NCI-H1436 treated with DMSO at 0.1 percent for 48 hours (cell line): ENCODE measurements around the gene MAST4.

ENCODE experiments used
- DNase-seq: peaks from one replicate; lab custom pipeline; 2025; lab: John Stamatoyannopoulos, UW

MAST4 gene

DNA sequence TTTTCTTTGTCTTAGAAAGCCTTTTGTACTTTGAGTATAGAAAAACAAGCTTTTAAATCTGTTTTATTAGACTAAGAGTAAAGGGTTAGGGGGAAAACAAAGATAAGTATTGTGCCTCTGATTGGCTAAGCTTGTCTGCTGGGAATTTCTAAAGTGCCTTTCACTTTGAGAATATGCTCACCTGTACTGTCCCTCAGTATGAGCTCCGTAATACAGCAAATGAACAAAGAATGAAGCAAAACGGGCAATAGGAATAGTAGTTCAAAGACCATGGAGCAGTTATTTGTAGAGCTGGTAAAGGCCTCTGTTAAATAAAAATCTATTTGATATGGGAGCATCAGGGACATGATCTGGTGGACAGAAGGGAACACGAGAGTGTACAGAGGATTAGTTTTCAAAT, 277.8 kb downstream of the MAST4 start:
- DNase-seq: no peak

DNA sequence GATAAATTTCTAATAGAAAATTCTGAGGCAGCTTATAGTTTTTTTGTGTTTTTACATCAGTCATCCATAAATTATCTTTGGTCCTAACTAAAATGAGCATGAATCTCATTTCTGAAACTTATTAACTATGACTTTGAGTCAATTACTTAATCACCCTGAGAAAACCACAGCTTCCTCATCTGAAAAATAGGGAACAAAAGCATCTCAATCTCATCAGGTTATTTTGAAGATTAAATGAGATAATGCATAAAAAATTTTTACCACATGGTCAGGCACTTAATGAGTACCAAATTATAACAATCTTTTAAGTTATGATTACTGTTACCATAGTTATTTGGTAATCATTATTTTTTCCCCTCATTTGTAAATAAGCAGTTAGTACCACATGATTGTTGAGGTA, 279.1 kb downstream of the MAST4 start:
- no peak for DNase-seq

DNA sequence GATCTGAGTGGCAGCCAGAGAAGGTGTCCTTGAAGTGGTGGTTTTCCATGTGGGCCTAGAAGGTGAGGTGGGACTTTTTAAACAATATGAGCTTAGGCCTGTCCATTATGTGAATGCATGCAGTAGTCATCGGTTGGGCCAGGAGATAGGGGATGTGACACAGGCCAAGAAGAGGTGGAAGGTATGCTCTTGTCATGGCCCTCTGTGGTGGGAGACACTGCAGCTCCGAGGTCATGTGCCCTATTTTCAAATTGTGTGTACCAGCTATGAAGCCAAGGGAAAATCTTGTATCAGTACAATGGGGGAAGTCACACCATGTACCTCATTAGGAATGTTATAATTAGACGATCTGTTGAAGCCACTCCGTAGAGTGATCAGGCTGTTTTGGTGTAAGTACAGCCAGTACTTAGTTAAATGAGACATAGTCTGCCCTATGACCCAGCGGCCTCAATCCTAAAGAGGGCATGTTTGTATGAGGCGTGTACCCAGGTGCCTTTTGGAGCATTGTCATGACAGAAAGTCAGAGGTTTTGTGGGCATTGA, 280.1 kb downstream of the MAST4 start:
- no peak for DNase-seq

DNA sequence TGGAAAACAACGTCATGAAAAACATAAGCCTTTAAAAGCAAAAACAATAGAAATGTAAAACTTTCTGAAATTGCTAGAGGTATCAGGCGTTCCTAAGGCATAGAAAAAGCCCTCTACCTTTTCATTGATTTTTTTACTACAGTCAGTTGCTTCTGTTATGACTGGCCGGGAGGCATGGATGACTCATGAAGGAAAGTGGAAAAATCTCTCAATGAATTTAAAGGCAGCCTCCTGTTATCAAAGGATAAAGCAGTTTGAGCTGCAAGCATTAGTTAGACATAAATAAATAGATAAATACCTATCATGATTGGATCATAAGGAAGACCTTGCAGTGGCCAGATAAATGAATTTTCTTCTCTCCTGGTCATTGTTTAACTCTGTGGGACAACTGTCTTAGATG, 281.6 kb downstream of the MAST4 start:
- no peak for DNase-seq

DNA sequence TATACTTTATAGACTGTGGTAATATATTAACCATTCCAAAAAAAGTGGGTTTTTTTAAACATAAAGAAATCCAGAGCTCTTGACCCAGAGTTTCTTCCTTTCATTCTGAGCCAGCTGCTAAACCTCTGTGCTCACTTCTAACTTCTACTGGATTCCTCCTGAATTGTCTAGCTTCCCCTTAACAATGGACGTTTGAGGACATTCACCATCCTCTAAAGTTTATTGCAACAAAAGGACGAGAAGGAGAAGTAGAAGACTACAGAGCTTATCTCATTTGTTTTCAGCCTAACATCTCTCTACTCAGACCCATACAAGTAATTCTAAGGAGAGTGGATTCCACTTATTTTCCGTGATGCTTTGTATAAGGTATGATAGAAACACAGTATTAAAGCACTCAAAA, 284.2 kb downstream of the MAST4 start:
- no peak for DNase-seq

DNA sequence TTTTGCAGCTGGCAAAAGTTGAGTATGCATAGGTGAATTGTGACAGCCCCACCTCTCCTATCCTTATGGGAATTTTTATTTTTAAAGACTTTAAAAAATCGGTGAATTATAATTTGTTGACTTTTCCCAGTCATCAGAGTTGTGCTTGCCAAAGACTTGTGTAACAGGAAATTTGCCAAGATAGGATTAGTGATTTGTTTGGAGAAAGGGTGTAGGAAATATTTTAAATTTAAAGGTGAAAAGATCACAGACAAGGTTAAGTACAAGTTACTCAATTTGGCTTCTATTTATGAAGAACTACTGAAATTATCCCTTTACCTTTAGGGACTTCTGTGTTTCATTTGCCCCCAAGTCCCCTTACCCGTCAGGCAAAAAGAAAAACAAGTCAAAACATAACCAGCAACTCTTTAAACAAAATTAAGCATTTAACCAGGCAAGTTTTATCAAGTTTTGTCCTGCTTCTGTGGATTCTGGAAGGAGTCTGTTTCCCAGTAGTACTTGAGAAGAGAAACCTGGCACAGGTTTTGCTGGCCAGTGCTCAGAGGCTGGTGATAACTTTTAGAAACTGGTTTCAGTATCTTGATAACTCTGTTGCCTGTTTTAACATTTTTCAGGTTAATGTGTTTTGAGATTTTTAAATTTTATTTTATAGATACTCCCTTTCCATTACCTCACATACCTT, 285.4 kb downstream of the MAST4 start:
- DNase-seq: no peak

DNA sequence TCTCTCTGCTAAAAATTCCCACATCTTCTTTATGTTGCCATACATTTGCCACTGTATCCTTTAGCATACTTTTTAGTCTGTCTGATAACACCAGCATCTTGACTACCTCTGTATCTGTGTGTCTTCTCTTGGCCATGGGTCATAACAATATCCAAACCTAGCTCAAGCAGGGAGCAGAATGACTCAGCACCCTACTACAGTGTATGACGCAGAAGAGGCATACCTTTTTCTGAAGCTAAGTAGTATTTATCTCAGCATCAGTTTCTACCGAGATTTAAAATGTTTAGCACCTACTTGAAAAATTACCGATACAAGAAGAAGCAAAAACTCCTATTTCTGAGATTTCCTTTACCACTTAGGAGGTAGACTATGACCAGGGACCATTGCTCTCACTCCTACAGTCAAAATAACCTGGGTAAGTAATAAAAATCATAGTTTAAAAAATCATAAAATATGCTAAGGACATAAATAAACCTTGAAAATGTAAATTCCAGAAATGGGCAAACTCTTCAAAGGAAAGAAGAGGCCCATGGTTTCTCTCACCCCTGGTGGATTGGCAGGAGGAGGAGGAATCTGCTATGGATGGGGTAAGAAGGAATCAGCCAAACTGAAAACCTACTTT, 286.5 kb downstream of the MAST4 start:
- no peak for DNase-seq

DNA sequence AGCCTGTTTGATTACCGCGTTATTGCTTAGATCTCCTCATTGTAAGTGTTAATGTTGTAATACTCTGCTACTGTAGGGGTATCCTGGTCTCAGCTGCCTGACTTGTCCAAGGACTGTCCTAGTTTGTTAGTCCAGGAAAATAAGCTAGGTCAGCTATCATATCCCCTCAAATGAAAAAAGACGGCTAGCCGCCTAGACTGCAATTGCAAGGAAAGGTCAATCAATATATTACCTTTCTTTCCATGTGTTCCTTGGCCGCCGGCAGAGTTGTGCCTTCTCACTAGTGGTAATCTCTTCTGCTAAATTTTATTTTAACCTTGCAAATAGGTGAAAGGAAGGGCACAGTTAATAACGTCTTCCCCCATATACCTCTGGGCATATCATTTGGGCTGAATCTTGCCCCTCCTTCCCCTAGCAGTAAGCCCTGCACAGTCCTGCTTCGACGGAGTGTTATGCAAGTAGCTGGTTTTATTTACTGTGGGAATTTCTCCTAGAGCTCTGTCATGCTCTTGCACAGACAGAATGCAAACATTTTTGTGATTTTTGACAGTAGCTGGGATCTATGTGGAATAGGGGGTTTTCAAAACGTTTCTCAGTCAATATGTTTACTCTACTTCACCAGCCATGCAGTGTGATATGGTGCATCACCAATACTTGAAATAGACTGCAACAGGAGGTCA, 288.5 kb downstream of the MAST4 start:
- DNase-seq: no peak

DNA sequence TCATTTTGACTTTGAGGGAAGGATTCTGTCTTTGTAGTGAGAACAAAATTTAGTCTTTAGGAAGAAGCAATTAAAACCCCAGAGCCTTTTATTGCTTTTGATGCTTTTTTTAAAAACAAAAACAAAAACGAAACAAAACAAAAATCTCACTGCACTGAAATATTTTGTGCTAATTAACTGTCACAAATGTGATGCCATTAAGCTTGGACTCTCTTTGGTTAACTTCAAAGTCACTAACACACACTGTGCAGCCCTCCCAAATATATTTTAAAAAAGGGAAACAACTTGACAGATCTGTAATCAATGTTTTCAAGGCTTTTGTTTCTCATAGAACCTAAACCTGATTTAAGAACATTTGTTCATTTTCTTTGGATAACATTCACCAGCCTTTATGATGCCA, 290.7 kb downstream of the MAST4 start:
- no peak for DNase-seq

DNA sequence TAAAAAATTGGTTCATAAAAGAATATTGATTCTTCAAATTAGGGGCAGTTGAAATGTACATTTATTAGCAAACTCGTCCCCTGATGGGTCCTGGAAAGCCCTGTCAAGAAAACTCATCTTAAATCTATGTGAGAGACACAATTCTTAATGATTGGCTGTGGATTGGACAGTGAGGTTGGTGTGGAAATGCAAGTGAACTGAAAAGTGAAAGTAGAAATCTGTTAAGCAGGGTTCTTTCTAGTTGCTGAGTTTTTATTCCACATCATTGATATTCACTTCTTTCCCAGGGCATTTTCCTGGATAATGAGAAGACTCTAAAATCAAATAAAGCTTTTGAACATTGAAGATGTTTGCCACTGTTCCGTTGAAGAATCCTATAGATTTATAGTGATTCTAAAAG, 292.4 kb downstream of the MAST4 start:
- no peak for DNase-seq

DNA sequence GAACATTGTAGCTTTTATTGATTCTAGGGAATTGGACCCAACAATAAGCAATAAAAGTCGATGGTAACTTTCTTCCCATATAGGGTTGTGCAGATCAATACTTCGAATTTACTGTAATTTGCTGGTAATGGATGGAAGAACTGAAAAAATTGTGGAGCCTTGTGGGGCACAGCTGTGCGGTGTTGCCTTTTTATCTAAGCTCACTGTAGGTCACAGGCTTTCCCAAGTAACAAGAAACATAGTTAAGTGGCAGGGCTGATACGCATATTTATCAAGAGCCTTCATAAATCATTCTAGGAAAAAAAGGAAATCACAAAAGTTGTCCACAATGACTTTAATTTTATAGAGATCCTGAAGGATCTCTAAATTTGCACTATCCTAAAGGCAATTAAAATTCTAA, 292.9 kb downstream of the MAST4 start:
- no peak for DNase-seq

DNA sequence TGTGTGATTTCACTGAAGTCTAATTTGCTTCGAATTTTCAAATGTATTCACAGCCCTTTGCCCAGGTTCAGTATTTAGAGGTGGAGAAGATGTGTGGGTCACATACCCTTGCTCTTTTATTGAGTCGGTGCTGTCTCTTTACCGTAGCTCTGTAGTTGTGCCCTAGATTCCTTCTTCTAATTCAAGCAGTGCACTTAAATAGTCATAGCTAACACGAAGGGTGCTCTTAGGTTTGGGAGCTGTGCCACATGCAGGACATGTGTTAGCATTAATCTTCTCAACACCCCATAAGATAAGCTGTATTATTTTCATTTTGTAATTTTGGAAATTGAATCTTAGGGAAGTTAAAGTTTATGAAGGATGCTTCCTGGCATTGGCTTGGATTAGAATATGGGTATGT, 293.3 kb downstream of the MAST4 start:
- no peak for DNase-seq

DNA sequence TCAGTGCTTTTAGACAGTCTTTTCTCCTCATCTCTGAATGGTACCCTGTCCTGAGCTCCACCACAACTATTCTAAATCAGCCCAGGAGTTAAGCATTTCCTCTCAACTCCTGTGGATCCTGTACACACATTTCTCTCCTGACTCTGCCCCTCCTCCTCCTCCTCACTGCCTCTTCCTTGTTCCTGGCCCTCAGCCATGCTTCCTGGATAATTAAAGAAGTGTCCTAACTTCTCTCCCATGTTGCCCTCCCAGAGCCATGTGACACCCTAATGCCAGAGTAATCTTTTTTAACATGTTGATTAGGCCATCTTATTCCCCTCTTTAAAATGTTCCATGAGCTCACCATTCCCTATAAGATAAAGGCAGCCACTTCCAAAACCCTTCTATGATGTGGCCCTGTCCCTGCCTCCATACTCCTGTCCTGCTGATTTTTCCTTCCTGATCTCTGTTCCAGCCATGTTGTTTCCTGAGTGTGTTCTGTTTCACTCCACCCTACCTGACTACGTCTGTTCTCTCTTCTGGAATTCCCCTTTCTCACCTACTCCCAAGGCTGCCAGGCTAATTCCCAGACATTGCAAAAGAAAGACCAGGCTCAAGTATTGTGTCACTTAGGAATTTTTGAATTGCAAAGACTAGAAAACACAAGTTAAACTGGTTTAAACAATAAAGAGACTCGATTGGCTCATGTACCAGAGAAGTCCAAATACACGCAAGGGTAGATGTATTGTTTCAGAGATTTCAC, 295.2 kb downstream of the MAST4 start:
- DNase-seq: no peak

DNA sequence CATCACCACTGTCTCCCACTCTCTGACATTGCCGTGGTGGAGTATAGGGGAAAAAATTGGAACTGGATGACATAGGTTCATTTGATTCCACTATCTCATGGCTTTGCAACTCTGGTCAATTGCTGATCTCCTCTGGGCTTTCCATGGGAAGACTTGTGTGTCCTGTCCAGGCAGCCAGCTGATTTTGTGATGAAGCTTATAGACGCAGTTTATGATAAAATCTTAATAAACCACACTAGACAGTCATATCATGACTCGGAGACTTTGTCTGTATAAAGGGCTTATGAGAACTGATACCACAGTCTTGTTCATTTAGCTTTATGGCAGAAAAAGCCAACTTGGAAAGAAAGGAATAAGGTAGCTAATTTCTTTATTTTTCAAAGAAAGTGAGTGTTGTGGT, 296.5 kb downstream of the MAST4 start:
- no peak for DNase-seq

DNA sequence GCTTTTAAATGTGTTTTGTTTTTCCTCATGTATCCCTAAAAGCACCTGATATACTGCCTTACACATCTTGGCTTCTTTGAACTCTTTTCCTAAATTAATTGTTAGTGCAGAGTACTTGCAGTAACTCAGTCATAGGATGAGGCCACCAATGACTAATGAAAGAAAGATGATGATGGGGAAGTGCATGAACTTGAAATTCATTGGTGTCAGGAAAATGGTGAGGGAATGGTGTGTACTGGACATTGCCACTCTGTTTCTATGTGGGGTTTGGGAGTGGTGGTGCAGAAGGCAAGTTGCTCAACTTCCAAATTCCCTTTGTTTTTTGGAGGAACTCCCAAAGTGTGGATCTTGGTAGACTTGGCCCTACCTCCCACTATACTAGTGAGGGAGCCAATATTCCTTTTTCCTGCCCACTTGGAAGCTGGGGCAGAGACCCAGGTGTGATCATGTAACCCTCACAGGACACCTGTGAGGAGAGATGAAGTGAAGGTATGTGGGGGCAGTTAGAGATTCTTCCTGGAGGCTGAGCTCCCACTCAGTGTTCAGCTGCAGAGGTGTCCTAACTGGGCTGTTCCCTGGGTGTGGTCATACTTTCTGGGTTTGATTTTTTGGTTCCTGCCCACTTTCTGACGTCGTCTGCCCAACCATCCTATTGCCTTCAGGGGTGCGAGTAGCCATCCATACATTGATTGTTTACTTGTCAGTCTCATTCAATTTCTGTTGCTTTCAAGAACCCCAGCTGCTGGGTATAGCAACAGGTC, 298.5 kb downstream of the MAST4 start:
- DNase-seq: no peak

DNA sequence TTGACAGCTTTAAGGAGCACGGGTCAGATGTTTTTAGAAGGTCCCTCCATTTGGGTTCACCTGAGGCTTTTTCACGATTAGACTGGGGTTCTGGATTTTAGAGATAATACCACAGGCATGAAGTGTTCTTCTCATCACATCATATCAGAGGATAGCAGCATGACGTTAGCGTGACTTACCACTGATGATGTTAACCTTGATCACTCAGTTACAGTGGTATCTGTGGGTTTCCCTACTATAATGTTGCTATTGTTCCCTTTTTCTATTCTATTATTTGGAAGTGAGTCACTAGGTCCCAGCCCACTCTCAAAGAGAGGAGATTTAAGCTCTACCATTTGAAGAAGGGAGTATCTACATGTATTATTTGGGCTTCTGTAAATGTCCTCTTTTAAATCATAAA, 300.0 kb downstream of the MAST4 start:
- no peak for DNase-seq

DNA sequence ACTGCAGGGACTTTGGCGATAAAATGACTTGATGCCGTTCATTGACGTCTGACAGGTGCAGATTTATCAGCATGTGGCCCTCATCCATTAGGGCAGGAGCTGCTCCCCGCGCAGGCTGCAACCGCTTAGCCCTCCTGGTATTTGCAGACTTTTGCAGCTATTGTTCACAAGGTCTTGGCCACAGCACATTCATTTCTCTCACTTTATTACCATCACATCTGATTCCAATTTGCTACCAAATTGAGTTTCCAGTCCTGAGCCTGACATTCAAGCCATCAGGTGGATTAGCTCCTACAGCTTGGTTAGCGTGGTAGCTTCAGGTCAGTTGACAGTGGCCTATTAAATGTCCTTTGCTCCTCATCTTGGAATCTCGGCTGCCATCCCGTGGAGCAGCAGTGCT, 301.2 kb downstream of the MAST4 start:
- no peak for DNase-seq

DNA sequence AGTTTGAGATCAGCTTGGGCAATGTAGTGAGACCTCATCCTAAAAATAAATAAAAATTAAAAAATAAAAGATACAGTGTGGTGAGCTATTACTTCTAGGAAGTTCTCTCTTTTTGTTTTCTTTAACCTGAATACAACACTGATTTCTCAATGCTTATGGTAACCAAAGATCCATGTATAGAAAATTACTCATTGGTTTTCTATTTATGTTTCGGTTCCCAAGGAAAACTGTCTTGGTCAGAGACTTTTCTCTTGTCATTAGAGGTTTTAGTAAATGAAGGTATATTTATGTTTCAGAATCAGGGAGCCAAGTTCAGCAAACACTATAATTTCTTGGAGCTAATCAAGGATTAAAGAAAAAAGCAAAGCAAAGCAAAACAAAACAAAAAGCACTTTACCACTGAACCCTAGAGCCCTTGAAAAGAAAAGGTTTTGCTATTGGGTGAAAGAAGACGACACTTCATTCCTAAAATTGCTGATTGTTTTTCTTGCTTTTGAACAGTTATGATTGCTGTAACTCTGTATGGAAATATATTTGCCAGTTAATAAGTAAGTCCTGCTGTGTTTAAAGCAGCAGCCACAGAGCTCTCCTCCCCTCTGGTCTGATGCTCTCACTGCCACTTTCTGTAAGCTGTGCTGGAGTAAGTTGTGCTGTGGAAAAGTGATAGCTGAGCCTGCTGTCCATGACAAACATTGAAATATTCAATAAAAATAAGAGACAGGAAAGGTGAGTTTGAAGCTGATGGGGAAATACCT, 302.2 kb downstream of the MAST4 start:
- DNase-seq: no peak

DNA sequence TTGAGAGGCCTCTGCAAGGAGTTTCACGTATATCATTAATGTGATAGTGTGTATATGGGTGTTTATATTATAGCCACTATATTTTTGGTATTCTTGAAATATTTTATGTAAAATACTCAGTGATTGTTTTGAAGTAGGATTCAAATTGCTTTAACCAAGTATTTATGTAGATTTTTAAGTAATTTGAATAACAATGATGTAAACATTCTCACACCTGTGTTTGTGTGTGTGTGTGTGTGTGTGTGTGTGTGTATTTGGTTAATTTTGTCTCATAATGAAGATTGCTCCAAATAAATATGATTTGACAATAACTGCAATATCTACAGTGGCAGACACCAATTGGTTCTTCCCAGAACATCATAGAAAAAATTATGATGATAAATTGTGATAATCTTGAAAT, 307.0 kb downstream of the MAST4 start:
- DNase-seq: no peak

DNA sequence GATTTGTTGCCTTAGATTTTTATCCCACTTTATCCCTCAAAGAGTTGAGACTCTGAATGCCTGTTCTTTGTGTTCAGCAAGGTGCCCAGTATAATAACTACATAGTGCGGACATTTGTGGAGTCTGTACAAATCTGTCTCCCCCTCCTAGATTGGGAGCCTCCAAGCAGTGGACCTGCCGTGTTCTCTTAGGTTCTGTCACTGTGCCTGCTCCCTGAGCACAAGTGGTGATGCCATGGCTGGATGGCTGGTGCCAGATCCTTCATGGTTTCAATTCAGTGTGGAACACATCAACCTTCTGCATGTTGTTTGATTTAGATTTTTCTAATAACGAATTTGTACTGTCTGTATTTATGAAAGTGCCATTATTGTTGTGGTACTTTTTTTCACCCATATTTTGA, 307.5 kb downstream of the MAST4 start:
- no peak for DNase-seq

DNA sequence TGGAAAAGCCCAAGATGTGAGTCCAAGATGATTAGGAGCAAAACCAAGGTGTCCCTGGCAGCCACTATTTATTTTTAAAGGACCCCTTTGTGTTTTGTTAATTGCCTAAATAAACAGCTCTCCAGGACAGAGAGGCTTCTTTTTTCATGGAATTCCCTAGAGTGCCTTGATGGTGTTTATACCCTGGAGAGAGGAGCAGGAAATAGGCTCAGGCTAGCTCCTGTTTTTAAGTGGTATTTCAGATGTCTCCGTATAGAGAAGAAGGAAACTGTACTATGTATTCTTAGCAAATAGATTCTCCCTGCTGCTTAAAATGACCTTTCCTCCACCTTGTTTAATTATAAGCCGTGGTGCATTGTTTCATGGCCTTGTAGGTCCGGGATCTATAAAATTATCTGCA, 308.0 kb downstream of the MAST4 start:
- no peak for DNase-seq
